HCEC 1CT (cell line): Measurements from ENCODE around the gene NKRF.

Source experiments
- DNase-seq: peaks from one replicate; pipeline ENCODE4 v3.0.0-alpha.2; 2017

NKRF gene

GRCh38 chrX:119607018-119607389 lies 780 bp upstream of the NKRF start:
- DNase-seq, result no peak

- peak; percentile 1 for DNase-seq
Measured at GRCh38 chrX:119605464-119606279, 552 bp downstream of the NKRF start.

- DNase-seq, result no peak
Measured at GRCh38 chrX:119604766-119605463, 1.3 kb downstream of the NKRF start.

GRCh38 chrX:119602701-119603255 lies 3.4 kb downstream of the NKRF start:
- DNase-seq, result no peak

GRCh38 chrX:119589810-119590209 lies 16.4 kb downstream of the NKRF start:
- no peak for DNase-seq

GRCh38 chrX:119583431-119584059 lies 22.7 kb downstream of the NKRF start:
- no peak for DNase-seq

GRCh38 chrX:119579414-119579813 lies 26.8 kb downstream of the NKRF start:
- no peak for DNase-seq

GRCh38 chrX:119574394-119575266 lies 31.6 kb downstream of the NKRF start, which contains the start of gene UBE2A:
Gene UBE2A (plus strand): TSS chrX:119574563. CDS start chrX:119574712, 149 bp downstream.
- DNase-seq, result peak; percentile 84

- DNase-seq, result peak; percentile 19
Measured at GRCh38 chrX:119573840-119574393, 32.3 kb downstream of the NKRF start.

- DNase-seq, result no peak
Measured at GRCh38 chrX:119573222-119573621, 33.0 kb downstream of the NKRF start.

GRCh38 chrX:119570351-119570835 lies 35.8 kb downstream of the NKRF start:
- no peak for DNase-seq

- DNase-seq, result peak; percentile 89
Measured at GRCh38 chrX:119565107-119565663, 41.0 kb downstream of the NKRF start, which contains the start of gene STEEP1. Gene STEEP1 (minus strand): TSS chrX:119565409. CDS start chrX:119565355, 54 bp downstream.

GRCh38 chrX:119552508-119552907 lies 53.7 kb downstream of the NKRF start:
- peak; percentile 35 for DNase-seq

GRCh38 chrX:119549327-119550016 lies 56.8 kb downstream of the NKRF start:
- DNase-seq, result peak; percentile 14

GRCh38 chrX:119541188-119541587 lies 65.0 kb downstream of the NKRF start:
- peak; percentile 75 for DNase-seq

- no peak for DNase-seq
Measured at GRCh38 chrX:119539872-119540271, 66.4 kb downstream of the NKRF start.
